OCI-LY3 (cell line): ENCODE results near the gene KDM2A.
"Not testable (repeated sequence)": the region's sequence is repeated elsewhere in the genome, so short reads cannot be mapped to it uniquely, and the experiment has no call there.

Experiments
- EZH2phosphoT487 ChIP-seq: fragments of 200-600 bp; shearing (Covaris generic); IDR thresholded peaks from 2 replicates; pipeline ENCODE4 v1.6.1; 2018; ENCODE audit warnings: antibody characterized with exemption, mixed run types, low read depth
- TF ChIP-seq, protein P1 (sequence below): fragments of 200-600, 300-600 bp; sonication (generic); IDR thresholded peaks from 2 replicates; pipeline ENCODE4 v1.5.1; 2014; ENCODE audit warnings: antibody characterized with exemption, low read length, low read depth

DNA sequence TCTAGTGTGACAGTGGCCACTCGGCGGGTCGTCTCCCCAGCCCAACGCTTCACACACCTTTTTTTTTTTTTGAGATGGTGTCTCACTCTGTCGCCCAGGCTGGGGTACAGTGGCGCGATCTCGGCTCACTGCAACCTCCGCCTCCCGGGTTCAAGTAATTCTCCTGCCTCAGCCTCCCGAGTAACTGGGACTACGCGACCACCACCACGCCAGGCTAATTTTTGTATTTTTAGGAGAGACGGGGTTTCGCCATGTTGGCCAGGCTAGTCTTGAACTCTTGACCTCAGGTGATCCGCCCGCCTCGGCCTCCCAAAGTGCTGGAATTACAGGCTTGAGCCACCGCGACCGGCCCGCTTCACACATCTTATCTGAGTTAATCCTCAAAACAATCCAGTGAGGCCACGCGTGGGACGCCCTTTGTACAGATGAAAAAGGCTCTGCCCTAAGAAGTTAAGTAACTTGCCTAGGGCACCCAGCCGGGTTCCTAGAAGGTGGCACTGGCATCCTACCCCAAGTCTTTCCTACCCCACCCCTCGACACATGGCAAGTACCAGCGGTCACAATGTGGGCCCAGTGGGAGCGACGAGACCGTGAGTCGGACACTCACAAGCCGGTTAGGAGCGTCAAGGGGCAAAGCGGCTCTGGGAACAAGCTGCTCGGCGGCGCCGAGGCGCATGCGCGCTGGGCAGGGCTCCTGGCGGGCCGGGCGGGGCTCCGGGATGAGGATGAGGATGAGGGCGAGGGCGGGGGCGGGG lies 142.0 kb downstream of the KDM2A start:
- TF ChIP-seq, protein P1, sequence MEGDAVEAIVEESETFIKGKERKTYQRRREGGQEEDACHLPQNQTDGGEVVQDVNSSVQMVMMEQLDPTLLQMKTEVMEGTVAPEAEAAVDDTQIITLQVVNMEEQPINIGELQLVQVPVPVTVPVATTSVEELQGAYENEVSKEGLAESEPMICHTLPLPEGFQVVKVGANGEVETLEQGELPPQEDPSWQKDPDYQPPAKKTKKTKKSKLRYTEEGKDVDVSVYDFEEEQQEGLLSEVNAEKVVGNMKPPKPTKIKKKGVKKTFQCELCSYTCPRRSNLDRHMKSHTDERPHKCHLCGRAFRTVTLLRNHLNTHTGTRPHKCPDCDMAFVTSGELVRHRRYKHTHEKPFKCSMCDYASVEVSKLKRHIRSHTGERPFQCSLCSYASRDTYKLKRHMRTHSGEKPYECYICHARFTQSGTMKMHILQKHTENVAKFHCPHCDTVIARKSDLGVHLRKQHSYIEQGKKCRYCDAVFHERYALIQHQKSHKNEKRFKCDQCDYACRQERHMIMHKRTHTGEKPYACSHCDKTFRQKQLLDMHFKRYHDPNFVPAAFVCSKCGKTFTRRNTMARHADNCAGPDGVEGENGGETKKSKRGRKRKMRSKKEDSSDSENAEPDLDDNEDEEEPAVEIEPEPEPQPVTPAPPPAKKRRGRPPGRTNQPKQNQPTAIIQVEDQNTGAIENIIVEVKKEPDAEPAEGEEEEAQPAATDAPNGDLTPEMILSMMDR, result not testable (repeated sequence)
- TF ChIP-seq EZH2phosphoT487, result not testable (repeated sequence)
